OCI-LY7 (cell line): ENCODE measurements around the gene IRX6. TPM values are rescaled to one million over a fixed set of nuclear protein-coding genes. Genes with fewer than 3 reads are reported as not detected.

Experiments used
- BruUV-seq: library from RNA; stranded (reverse); fragments of 400-500 nt; replicated peaks from 2 replicates; lab custom pipeline; 2021; lab: Mats Ljungman, UMichigan
- CTCF ChIA-PET: fragments of 300-600 bp; sonication (Branson Sonifier 250); formaldehyde crosslinking; loops from one replicate; lab custom pipeline; 2022; ENCODE audit warnings: antibody characterized with exemption; ENCODE audit not compliant: unreplicated experiment; lab: Charles Lee
- POLR2A ChIA-PET: fragments of 300-600 bp; sonication (Branson Sonifier 250); formaldehyde crosslinking; loops from one replicate; lab custom pipeline; 2022; ENCODE audit warnings: antibody characterized with exemption; lab: Charles Lee
- DNase-seq: peaks from one replicate; pipeline ENCODE4 v3.0.0-alpha.2; 2015; ENCODE audit warnings: low spot score
- H2AFZ ChIP-seq: fragments of 200-600 bp; sonication (generic), shearing (Covaris generic); 2 replicates; pipeline ENCODE4 v1.6.1; 2014; ENCODE audit warnings: mild to moderate bottlenecking, antibody characterized with exemption, low read length, moderate library complexity
- H3K27ac ChIP-seq: fragments of 200-600 bp; sonication (generic); 2 replicates; pipeline ENCODE4 v1.5.1; 2014; ENCODE audit warnings: mixed run types, low read depth, mild to moderate bottlenecking, moderate library complexity, low read length, inconsistent platforms; ENCODE audit not compliant: poor library complexity, severe bottlenecking
- H3K36me3 ChIP-seq: fragments of 200-600 bp; sonication (generic); 2 replicates; pipeline ENCODE4 v1.6.1; 2014; ENCODE audit warnings: mild to moderate bottlenecking, antibody characterized with exemption, low read length, moderate library complexity, mixed read lengths; ENCODE audit not compliant: insufficient read depth
- H3K4me1 ChIP-seq: fragments of 200-600 bp; sonication (generic); 2 replicates; pipeline ENCODE4 v1.5.1; 2014; ENCODE audit warnings: mild to moderate bottlenecking, low read length; ENCODE audit not compliant: insufficient read depth, poor library complexity, severe bottlenecking
- H3K4me2 ChIP-seq: fragments of 200-600 bp; sonication (generic); 2 replicates; pipeline ENCODE4 v1.6.1; 2014; ENCODE audit warnings: mild to moderate bottlenecking, low read length
- H3K4me3 ChIP-seq: fragments of 200-600 bp; sonication (generic); 2 replicates; pipeline ENCODE4 v1.5.1; 2014; ENCODE audit warnings: mild to moderate bottlenecking, low read depth, low read length; ENCODE audit not compliant: poor library complexity, severe bottlenecking
- H3K79me2 ChIP-seq: fragments of 200-600 bp; sonication (generic); 2 replicates; pipeline ENCODE4 v1.6.1; 2016; ENCODE audit warnings: low read depth, mild to moderate bottlenecking, low read length, moderate library complexity, mixed read lengths; ENCODE audit not compliant: insufficient read depth
- H3K9me2 ChIP-seq: fragments of 200-600 bp; sonication (generic); 2 replicates; pipeline ENCODE4 v1.6.1; 2016; ENCODE audit warnings: mild to moderate bottlenecking, low read length, mixed read lengths; ENCODE audit not compliant: insufficient read depth
- H3K9me3 ChIP-seq: fragments of 200-600 bp; sonication (generic); 2 replicates; pipeline ENCODE4 v1.6.1; 2014; ENCODE audit warnings: mild to moderate bottlenecking, mixed run types, low read length, mixed read lengths
- H4K20me1 ChIP-seq: fragments of 200-600 bp; sonication (generic); 2 replicates; pipeline ENCODE4 v1.6.1; 2014; ENCODE audit warnings: mild to moderate bottlenecking, antibody characterized with exemption, low read length, moderate library complexity, mixed read lengths; ENCODE audit not compliant: insufficient read depth
- EZH2phosphoT487 ChIP-seq: fragments of 200-600 bp; sonication (generic); IDR thresholded peaks from 2 replicates; pipeline ENCODE4 v1.6.1; 2018; ENCODE audit warnings: low read depth, borderline replicate concordance, mild to moderate bottlenecking, mixed run types, antibody characterized with exemption, low read length, moderate library complexity, mixed read lengths
- intact Hi-C: fragments of 100-400 bp; cut with micrococcal nuclease; formaldehyde crosslinking; loops from one replicate; pipeline ENCODE4 v1.10.0; 2022; ENCODE audit not compliant: unreplicated experiment
- total RNA-seq, 2 experiments: library from RNA; depleted of rRNA in 1 of 2; stranded (reverse); fragments of >200 nt in 1 of 2; shearing (Covaris generic) in 1 of 2; gene quantifications; 2 replicates each; pipeline ENCODE4 v1.2.3, GENCODE V29; 2014 to 2022
- TF ChIP-seq, protein P1 (sequence below): fragments of 200-600 bp; sonication (generic); conservative IDR thresholded peaks from 2 replicates; pipeline ENCODE4 v1.5.1; 2014; ENCODE audit warnings: mild to moderate bottlenecking, antibody characterized with exemption, low read length, moderate library complexity, mixed read lengths

The IRX6 gene
- total RNA-seq, 2 experiments from 2014 or later, result not detected

GRCh38 chr16:55294129-55294528, 29.9 kb upstream of the IRX6 start:
- H4K20me1 ChIP-seq, result no peaks in the 10 kb centered on the region
- H3K9me3 ChIP-seq, result 0 out of 2 replicates have a peak, but pooled peaks cover under 1% of the 10 kb centered on the region
- no peak for DNase-seq
- H3K27ac ChIP-seq, result no peak overlapping the region
- POLR2A ChIA-PET, result no interaction called here
- no peaks in the 10 kb centered on the region for H3K9me2 ChIP-seq
- no peak overlapping the region for H3K4me2 ChIP-seq
- no peak overlapping the region for H2AFZ ChIP-seq
- intact Hi-C loops, result no loop called here
- H3K4me3 ChIP-seq, result no peak overlapping the region
- TF ChIP-seq EZH2phosphoT487, result no peak
- TF ChIP-seq, protein P1, sequence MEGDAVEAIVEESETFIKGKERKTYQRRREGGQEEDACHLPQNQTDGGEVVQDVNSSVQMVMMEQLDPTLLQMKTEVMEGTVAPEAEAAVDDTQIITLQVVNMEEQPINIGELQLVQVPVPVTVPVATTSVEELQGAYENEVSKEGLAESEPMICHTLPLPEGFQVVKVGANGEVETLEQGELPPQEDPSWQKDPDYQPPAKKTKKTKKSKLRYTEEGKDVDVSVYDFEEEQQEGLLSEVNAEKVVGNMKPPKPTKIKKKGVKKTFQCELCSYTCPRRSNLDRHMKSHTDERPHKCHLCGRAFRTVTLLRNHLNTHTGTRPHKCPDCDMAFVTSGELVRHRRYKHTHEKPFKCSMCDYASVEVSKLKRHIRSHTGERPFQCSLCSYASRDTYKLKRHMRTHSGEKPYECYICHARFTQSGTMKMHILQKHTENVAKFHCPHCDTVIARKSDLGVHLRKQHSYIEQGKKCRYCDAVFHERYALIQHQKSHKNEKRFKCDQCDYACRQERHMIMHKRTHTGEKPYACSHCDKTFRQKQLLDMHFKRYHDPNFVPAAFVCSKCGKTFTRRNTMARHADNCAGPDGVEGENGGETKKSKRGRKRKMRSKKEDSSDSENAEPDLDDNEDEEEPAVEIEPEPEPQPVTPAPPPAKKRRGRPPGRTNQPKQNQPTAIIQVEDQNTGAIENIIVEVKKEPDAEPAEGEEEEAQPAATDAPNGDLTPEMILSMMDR, result peak; percentile 40; the same call in 1 of the 2 replicates
- CTCF ChIA-PET, result no interaction called here
- BruUV-seq, result no TSS peak
- no peaks in the 10 kb centered on the region for H3K79me2 ChIP-seq
- H3K36me3 ChIP-seq, result no peaks in the 10 kb centered on the region
- H3K4me1 ChIP-seq, result no peaks in the 10 kb centered on the region

- Histone ChIP-seq H3K4me1 (no peaks in the 10 kb centered on the region), H3K4me2 (no peak overlapping the region), H3K36me3 (no peaks in the 10 kb centered on the region), H3K79me2 (no peaks in the 10 kb centered on the region), H3K4me3 (no peak overlapping the region), H3K9me2 (no peaks in the 10 kb centered on the region), H3K27ac (no peak overlapping the region), H3K9me3 (no peaks in the 10 kb centered on the region), H2AFZ (no peak overlapping the region), H4K20me1 (no peaks in the 10 kb centered on the region)
- intact Hi-C loops, result no loop called here
- CTCF ChIA-PET, result no interaction called here
- TF ChIP-seq, protein P1, result no peak
- no peak for TF ChIP-seq EZH2phosphoT487
- no peak for DNase-seq
- POLR2A ChIA-PET, result no interaction called here
- no TSS peak for BruUV-seq
These were observed 29.1 kb upstream of the IRX6 start for GRCh38 chr16:55294931-55295342.

GRCh38 chr16:55297062-55297909, 26.7 kb upstream of the IRX6 start:
- no peaks in the 10 kb centered on the region for H3K9me2 ChIP-seq
- POLR2A ChIA-PET, result no interaction called here
- TF ChIP-seq EZH2phosphoT487, result no peak
- TF ChIP-seq, protein P1, result no peak

More at GRCh38 chr16:55297062-55297909, 26.7 kb upstream of the IRX6 start:
- Histone ChIP-seq H3K4me1 (no peaks in the 10 kb centered on the region), H3K9me3 (no peaks in the 10 kb centered on the region), H2AFZ (no peak overlapping the region), H3K79me2 (no peaks in the 10 kb centered on the region), H3K4me2 (no peak overlapping the region), H3K4me3 (no peak overlapping the region), H3K27ac (no peak overlapping the region), H4K20me1 (no peaks in the 10 kb centered on the region), H3K36me3 (no peaks in the 10 kb centered on the region)
- intact Hi-C loops, result no loop called here
- DNase-seq, result no peak
- no TSS peak for BruUV-seq
- CTCF ChIA-PET, result no interaction called here
